Measurements from ENCODE around the gene USP13. TPM values are rescaled to one million over a fixed set of nuclear protein-coding genes. Genes with fewer than 3 reads are reported as not detected.

The USP13 gene
- total RNA-seq, 1 experiment from 2014 or later, result 27.8 TPM

DNA sequence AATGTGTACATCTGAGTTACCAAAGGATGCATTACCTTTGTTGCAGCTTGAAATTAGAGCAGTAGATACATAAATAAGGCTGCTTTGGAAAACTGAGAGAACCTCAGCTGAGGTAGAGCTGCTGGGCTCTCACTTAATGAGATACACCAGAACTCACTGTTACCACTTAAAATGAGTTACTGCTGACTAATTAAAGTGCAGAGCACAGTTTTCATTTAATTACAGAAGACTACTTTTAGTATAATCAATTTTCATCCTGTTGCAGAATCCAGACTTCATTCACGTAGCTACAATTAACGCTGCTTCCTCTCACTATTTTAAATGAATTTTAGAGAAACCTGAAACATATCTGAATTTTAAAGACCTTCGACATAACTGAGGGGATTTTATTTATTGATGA lies 169.5 kb downstream of the USP13 start:
- DNase-seq (ENCODE audit: low read depth, low spot score), result no peak
- TF ChIP-seq, protein P1, sequence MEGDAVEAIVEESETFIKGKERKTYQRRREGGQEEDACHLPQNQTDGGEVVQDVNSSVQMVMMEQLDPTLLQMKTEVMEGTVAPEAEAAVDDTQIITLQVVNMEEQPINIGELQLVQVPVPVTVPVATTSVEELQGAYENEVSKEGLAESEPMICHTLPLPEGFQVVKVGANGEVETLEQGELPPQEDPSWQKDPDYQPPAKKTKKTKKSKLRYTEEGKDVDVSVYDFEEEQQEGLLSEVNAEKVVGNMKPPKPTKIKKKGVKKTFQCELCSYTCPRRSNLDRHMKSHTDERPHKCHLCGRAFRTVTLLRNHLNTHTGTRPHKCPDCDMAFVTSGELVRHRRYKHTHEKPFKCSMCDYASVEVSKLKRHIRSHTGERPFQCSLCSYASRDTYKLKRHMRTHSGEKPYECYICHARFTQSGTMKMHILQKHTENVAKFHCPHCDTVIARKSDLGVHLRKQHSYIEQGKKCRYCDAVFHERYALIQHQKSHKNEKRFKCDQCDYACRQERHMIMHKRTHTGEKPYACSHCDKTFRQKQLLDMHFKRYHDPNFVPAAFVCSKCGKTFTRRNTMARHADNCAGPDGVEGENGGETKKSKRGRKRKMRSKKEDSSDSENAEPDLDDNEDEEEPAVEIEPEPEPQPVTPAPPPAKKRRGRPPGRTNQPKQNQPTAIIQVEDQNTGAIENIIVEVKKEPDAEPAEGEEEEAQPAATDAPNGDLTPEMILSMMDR (IDR thresholded peaks at IDR 0.05), result no peak
- TF ChIP-seq, protein P2, sequence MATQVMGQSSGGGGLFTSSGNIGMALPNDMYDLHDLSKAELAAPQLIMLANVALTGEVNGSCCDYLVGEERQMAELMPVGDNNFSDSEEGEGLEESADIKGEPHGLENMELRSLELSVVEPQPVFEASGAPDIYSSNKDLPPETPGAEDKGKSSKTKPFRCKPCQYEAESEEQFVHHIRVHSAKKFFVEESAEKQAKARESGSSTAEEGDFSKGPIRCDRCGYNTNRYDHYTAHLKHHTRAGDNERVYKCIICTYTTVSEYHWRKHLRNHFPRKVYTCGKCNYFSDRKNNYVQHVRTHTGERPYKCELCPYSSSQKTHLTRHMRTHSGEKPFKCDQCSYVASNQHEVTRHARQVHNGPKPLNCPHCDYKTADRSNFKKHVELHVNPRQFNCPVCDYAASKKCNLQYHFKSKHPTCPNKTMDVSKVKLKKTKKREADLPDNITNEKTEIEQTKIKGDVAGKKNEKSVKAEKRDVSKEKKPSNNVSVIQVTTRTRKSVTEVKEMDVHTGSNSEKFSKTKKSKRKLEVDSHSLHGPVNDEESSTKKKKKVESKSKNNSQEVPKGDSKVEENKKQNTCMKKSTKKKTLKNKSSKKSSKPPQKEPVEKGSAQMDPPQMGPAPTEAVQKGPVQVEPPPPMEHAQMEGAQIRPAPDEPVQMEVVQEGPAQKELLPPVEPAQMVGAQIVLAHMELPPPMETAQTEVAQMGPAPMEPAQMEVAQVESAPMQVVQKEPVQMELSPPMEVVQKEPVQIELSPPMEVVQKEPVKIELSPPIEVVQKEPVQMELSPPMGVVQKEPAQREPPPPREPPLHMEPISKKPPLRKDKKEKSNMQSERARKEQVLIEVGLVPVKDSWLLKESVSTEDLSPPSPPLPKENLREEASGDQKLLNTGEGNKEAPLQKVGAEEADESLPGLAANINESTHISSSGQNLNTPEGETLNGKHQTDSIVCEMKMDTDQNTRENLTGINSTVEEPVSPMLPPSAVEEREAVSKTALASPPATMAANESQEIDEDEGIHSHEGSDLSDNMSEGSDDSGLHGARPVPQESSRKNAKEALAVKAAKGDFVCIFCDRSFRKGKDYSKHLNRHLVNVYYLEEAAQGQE (IDR thresholded peaks at IDR 0.05; ENCODE audit: insufficient read depth in 1 of 2, low read depth in 2 of 2, low read length in 1 of 2), result no peak
- TF ChIP-seq POLR2AphosphoS5 (IDR thresholded peaks at IDR 0.05; ENCODE audit: low read depth, low read length), result no peak
- TF ChIP-seq TCF7L2 (IDR thresholded peaks at IDR 0.05; ENCODE audit: low read depth, low read length), result no peak
- no peak for TF ChIP-seq SIN3A (IDR thresholded peaks at IDR 0.05; ENCODE audit: borderline replicate concordance, insufficient read depth, low read depth, low read length)
- H3K9me3 ChIP-seq (ENCODE audit: control insufficient read depth, insufficient read depth, low read depth, low read length), result no peaks in the 10 kb centered on the region
- H3K27me3 ChIP-seq (ENCODE audit: control insufficient read depth, insufficient read depth, low read length), result peaks cover 6% of the 10 kb centered on the region; the same call in 1 of the 2 replicates
- in situ Hi-C loops (cut with HindIII; ENCODE audit: low pct_unique_long_range_greater_than_20kb, low sequenced_read_pairs) (no loop called here), intact Hi-C loops (cut with micrococcal nuclease; ENCODE audit: unreplicated experiment) (no loop called here)
- H3K4me3 ChIP-seq (ENCODE audit: low read depth in 2 of 2, low read length in 2 of 2), result no peak overlapping the region
- no peak overlapping the region for H3K27ac ChIP-seq (ENCODE audit: low read length)
- no peak for ATAC-seq
- CTCF ChIA-PET, result no interaction called here
- no peaks in the 10 kb centered on the region for H3K4me1 ChIP-seq (ENCODE audit: control insufficient read depth, insufficient read depth, low read length)
- POLR2A ChIA-PET, result no interaction called here
- no peaks in the 10 kb centered on the region for H3K36me3 ChIP-seq (ENCODE audit: control insufficient read depth, insufficient read depth, low read length)
- no TSS peak for BruUV-seq (replicated peaks)

DNA sequence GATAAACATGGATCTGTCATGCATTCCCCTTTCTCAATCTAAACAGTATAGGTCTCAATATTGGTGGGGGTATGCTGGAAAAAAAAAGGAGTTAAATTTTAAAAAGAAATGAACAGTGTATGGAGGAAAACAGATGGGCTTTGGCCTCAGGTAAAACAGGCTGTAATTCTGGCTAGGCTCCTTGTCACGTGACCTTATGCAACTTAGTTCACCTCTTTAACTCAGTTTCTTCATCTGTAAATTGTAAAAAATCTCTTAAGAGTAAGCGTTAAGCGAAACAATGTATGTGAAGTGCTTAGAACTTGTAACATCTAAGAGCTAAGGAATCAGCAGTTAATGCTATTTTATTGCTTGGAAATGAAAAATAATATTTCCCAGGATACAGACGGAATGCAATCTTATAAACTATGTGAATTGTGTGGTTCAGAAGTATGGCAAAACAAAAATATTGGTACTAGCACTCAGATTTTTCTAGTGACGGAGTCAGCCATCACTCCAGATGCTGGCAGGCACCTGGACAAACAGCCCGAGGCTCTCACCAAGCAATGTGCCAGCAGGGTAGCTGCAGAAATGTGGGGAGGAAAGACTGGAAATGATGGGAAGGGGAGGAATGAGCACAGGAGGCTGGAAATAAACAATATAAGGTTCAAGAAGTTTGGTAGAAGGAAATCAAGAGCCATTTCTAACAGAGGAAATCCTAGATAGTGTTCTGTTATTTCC lies 172.8 kb downstream of the USP13 start:
- POLR2A ChIA-PET, result no interaction called here

More for the DNA sequence above, 172.8 kb downstream of the USP13 start:
- Histone ChIP-seq H3K4me1 (ENCODE audit: control insufficient read depth, insufficient read depth, low read length) (no peaks in the 10 kb centered on the region), H3K36me3 (ENCODE audit: control insufficient read depth, insufficient read depth, low read length) (no peaks in the 10 kb centered on the region), H3K9me3 (ENCODE audit: control insufficient read depth, insufficient read depth, low read depth, low read length) (no peaks in the 10 kb centered on the region), H3K27me3 (ENCODE audit: control insufficient read depth, insufficient read depth, low read length) (peaks cover 6% of the 10 kb centered on the region; the same call in 1 of the 2 replicates), H3K27ac (ENCODE audit: low read length) (no peak overlapping the region), H3K4me3 (ENCODE audit: low read depth in 2 of 2, low read length in 2 of 2) (no peak overlapping the region)
- DNase-seq (ENCODE audit: low read depth, low spot score) (no peak), ATAC-seq (no peak)
- in situ Hi-C loops (cut with HindIII; ENCODE audit: low pct_unique_long_range_greater_than_20kb, low sequenced_read_pairs) (no loop called here), intact Hi-C loops (cut with micrococcal nuclease; ENCODE audit: unreplicated experiment) (no loop called here)
- CTCF ChIA-PET, result no interaction called here
- TF ChIP-seq, protein P1 (IDR thresholded peaks at IDR 0.05), result no peak
- TF ChIP-seq TCF7L2 (IDR thresholded peaks at IDR 0.05; ENCODE audit: low read depth, low read length), result no peak
- no peak for TF ChIP-seq SIN3A (IDR thresholded peaks at IDR 0.05; ENCODE audit: borderline replicate concordance, insufficient read depth, low read depth, low read length)
- TF ChIP-seq POLR2AphosphoS5 (IDR thresholded peaks at IDR 0.05; ENCODE audit: low read depth, low read length), result no peak
- TF ChIP-seq, protein P2 (IDR thresholded peaks at IDR 0.05; ENCODE audit: insufficient read depth in 1 of 2, low read depth in 2 of 2, low read length in 1 of 2), result no peak
- BruUV-seq (replicated peaks), result no TSS peak
